MG63 (cell line): Measurements from ENCODE around the gene HDAC8. TPM values are rescaled to one million over a fixed set of nuclear protein-coding genes. Genes with fewer than 3 reads are reported as not detected.
"Not testable (repeated sequence)": the region's sequence is repeated elsewhere in the genome, so short reads cannot be mapped to it uniquely, and the experiment has no call there.

Source experiments
- DNase-seq: peaks from one replicate; pipeline ENCODE4 v3.0.0-alpha.2; 2020
- H3K27me3 ChIP-seq: fragments of 250-450 bp; sonication (Bioruptor Pico); 2 replicates; pipeline ENCODE4 v1.5.1; 2020; ENCODE audit warnings: mild to moderate bottlenecking, moderate library complexity
- H3K36me3 ChIP-seq: fragments of 250-450 bp; sonication (Bioruptor Pico); 2 replicates; pipeline ENCODE4 v1.5.1; 2020; ENCODE audit warnings: mild to moderate bottlenecking, moderate library complexity
- H3K4me3 ChIP-seq: fragments of 250-450 bp; sonication (Bioruptor Pico); 2 replicates; pipeline ENCODE4 v1.5.1; 2020; ENCODE audit warnings: mild to moderate bottlenecking, moderate library complexity
- H3K9me3 ChIP-seq: fragments of 250-450 bp; sonication (Bioruptor Pico); 2 replicates; pipeline ENCODE4 v1.5.1; 2020; ENCODE audit warnings: mild to moderate bottlenecking, moderate library complexity
- total RNA-seq: library from RNA; depleted of rRNA; stranded (reverse); fragments of >200 nt; shearing (Covaris generic); gene quantifications from 2 replicates; pipeline ENCODE4 v1.2.3, GENCODE V29; 2014; ENCODE audit warnings: low replicate concordance

HDAC8 gene
- total RNA-seq, 1 experiment from 2014 or later: 24.6 TPM

DNA sequence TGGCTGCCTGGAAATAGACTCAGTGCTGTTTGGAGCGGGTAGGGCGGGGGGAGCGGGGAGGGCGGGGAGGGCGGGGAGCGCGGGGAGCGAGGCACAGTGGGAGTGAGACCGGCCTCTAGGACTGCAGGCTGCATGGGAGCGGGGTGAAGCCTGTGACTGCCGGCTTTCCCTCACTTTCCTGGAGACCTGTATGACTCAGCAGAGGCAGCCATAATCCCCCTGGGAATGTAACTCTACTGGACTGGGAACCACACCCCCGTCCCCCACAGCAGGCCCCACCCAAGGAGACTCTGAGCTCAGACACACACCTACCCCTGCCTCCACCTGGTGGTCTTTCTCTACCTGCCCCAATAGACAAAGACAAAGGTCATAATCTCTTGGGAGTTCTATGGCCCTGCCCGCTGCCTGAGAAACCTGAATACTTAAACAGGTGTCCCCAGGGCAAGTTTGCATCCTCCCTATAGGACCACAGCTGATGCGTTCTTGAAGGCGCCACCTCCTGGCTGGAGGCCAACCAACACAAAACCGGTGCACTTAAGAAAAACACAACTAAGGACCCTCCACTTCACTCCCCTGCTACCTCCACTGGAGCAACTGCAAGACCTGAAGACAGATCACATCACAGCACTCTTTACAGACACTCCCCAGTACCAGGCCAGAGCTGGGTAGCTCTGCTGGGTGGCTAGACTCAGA is 18.0 kb downstream of the HDAC8 start:
- H3K36me3 ChIP-seq: no peaks in the 10 kb centered on the region
- DNase-seq: no peak
- H3K9me3 ChIP-seq: no peaks in the 10 kb centered on the region
- no peak overlapping the region for H3K4me3 ChIP-seq
- no peaks in the 10 kb centered on the region for H3K27me3 ChIP-seq

DNA sequence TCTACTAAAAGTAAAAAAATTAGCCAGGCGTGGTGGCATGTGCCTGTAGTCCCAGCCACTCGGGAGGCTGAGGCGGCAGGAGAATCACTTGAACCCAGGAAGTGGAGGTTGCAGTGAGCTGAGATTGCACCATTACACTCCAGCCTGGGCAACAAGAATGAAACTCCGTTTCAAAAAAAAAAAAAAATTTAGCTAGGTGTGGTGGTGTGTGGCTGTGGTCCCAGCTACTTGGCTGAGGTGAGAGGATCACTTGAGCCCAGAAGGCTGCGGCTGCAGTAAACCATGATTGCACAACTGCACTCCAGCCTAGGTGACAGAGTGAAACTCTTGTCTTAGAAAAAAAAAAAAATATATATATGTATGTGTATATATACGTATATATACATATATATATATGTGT is 20.2 kb downstream of the HDAC8 start:
- H3K4me3 ChIP-seq, H3K27me3 ChIP-seq, H3K9me3 ChIP-seq, H3K36me3 ChIP-seq, DNase-seq: not testable (repeated sequence)

DNA sequence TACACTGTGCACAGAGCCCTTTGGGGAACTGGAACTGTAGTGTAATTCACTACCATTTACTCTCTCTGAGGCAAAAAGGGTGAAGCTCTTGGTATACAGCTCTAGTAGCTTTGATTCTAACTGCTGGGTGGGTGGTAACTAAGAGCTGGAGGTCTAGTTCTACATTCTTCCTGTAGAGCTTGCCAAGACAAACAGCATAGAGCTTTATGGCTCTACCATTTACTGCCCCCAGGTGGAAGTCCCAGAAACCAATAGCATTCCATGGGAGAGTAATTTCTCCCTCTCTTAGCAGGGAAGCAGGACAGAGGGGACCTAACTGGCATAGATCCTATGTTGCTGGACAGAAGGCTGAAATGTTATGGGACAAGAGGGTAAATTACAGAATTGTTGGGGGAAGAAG is 26.7 kb downstream of the HDAC8 start:
- H3K9me3 ChIP-seq: no peaks in the 10 kb centered on the region
- no peaks in the 10 kb centered on the region for H3K27me3 ChIP-seq
- no peak for DNase-seq
- H3K4me3 ChIP-seq: no peak overlapping the region
- H3K36me3 ChIP-seq: no peaks in the 10 kb centered on the region

DNA sequence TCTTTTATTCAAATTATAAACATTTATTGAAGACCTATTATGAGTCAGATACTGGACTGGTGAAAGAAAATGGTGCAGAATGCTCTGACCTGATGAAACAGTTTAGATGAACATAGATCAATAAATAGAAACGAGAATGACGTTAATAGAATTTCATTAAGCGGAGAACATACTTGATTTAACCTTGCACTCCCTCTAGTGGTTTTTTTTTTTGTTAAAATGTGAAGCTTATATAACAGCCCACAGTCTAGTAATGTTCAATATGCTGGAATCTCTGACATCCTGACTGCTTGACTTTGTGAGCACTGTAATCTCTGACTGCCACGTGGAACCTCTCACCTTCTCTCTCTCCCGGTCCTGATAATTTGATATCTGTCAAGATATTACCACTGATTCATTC is 32.3 kb downstream of the HDAC8 start:
- Histone ChIP-seq H3K9me3 (no peaks in the 10 kb centered on the region), H3K27me3 (no peaks in the 10 kb centered on the region), H3K4me3 (no peak overlapping the region), H3K36me3 (no peaks in the 10 kb centered on the region)
- no peak for DNase-seq

DNA sequence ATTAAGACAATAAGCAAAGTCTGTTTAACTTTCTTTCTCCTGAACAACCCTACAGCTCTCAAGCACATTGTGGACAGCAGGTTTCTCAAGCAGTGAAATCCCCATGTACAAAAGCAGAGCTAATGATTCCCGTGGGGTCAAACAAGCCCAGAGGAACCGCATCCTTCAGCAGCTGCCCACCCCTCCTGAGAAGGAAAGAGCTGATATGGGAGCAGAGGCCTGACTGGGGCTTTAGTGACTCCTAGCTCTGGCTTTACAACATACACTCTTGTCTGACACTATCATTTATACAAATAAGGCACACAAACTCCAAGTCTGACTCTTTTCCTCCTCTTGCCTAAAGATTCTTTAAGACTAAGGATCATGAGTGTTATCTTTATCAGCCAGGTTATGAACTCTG is 32.8 kb downstream of the HDAC8 start:
- no peaks in the 10 kb centered on the region for H3K9me3 ChIP-seq
- no peak for DNase-seq
- H3K27me3 ChIP-seq: no peaks in the 10 kb centered on the region
- H3K4me3 ChIP-seq: no peak overlapping the region
- H3K36me3 ChIP-seq: no peaks in the 10 kb centered on the region

DNA sequence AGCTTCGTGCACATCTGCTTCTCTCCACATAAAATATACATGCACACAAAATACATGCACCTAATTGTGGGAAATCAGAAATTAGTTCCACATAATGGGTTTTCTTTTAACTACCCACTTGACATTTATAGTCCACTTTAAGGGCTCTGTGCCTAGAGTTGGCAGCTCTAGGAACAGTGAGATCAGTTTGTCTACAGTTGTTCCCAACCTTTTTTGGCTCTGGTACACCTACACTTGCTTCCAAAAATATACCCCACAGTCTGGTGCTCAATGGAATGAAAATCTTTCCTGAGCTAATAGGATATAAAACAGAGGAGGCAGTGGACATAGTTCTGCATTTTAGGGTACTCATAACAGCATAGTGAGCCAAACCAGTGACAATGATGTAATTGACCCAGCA is 36.1 kb downstream of the HDAC8 start:
- Histone ChIP-seq H3K4me3 (no peak overlapping the region), H3K27me3 (no peaks in the 10 kb centered on the region), H3K9me3 (no peaks in the 10 kb centered on the region), H3K36me3 (no peaks in the 10 kb centered on the region)
- no peak for DNase-seq

DNA sequence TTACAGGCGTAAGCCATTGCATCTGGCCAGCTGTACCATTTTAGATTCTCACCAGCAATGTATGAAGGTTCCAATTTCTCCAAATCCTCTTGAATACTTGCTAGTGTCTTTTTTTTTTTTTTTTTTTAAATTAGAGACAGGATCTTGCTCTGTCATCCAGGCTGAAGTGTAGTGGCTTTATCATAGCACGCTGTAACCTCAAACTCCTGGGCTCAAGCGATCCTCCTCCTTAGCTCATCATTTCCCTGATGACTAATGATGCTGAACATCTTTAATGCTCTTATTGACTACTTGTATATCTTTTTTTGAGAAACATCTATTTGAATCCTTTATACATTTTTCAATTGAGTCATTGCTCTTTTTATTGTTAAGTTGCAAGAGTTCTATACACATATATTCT is 40.3 kb downstream of the HDAC8 start:
- no peak overlapping the region for H3K4me3 ChIP-seq
- no peaks in the 10 kb centered on the region for H3K27me3 ChIP-seq
- H3K36me3 ChIP-seq: no peaks in the 10 kb centered on the region
- no peaks in the 10 kb centered on the region for H3K9me3 ChIP-seq
- no peak for DNase-seq

DNA sequence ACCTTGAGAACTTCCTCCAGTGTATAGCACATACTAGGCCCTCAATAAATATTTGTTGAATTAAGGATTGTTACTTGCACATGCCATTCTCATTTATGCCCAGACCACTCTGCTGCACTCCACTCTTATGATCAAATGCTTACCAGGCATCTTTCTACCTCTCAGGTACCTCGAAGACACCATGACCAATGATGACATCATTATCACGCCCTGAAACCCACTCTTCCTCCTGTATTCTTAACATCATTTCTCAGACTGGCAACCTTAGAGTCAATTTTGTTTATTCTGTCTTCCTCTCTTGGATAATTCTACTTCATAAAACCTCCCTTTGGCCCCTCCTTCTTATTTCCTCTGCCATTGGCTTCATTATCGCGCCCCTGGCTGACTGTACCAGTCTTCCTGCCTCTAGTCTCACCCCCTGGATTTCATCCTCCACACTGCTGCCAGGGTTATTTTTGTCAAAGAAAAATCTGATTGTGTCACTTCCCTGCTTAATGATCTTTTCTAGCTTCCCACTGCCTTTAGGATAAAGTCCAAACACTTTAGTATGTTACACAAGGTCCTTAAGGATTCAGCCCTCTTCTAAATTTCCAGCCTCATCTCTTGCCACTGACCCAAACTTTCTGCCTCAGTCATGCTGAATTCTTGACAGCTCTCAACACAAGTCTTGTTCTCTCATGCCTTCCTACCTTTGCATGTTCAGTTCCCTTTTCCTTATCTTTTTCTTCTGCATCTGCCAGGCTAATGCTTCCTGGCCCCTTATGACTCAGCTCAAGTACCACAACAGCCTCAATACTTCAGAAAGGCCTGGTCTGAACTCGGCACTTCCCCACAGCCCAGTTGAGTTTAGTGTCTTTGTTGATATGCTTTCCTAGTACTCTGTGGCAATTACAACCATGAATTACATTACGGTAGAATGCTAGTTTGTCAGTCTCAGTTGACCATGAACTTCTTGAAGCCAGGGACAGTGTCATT is 45.8 kb downstream of the HDAC8 start:
- no peaks in the 10 kb centered on the region for H3K36me3 ChIP-seq
- DNase-seq: no peak
- H3K9me3 ChIP-seq: no peaks in the 10 kb centered on the region
- H3K27me3 ChIP-seq: no peaks in the 10 kb centered on the region
- H3K4me3 ChIP-seq: no peak overlapping the region

DNA sequence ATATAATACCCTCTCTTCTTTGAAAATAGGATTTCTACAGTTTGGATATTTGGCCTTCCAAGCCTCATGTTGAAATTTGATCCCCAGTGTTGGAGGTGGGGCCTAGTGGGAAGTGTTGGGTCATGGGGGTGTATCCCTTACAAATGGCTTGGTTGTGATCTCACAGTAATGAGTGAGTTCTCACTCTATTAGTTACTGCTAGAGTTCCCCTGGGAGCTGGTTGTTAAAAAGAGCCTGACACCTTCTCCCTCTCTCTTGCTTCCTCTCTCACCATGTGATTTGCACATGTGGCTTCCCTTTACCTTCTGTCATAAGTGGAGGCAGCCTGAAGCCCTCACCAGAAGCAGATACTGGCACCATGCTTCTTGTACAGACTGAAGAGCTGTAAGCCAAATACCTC is 73.9 kb downstream of the HDAC8 start:
- H3K36me3 ChIP-seq: no peaks in the 10 kb centered on the region
- H3K4me3 ChIP-seq: no peak overlapping the region
- peaks cover 2% of the 10 kb centered on the region; the same call in 1 of the 2 replicates for H3K9me3 ChIP-seq
- H3K27me3 ChIP-seq: no peaks in the 10 kb centered on the region
- no peak for DNase-seq

DNA sequence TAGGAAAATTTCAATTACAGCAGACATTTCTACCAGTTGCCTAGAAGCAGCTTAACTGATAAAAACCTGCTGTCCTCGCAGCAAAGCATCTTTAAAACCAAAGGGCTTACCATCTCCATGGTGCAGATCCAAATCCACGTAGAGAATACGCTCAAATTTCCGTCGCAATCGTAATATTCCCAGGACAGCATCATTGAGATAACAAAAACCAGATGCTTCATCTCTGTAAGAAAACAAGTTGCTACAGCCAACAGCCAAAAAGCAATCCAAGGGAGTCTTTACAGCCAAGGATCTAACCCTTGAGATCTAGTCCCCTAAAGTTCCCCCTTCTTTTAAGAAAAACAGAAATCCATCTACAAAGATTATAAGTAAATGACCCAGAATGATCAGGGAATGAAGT is 77.6 kb downstream of the HDAC8 start:
- no peaks in the 10 kb centered on the region for H3K27me3 ChIP-seq
- DNase-seq: no peak
- no peaks in the 10 kb centered on the region for H3K36me3 ChIP-seq
- no peak overlapping the region for H3K4me3 ChIP-seq
- H3K9me3 ChIP-seq: no peaks in the 10 kb centered on the region; the same call in 1 of the 2 replicates

DNA sequence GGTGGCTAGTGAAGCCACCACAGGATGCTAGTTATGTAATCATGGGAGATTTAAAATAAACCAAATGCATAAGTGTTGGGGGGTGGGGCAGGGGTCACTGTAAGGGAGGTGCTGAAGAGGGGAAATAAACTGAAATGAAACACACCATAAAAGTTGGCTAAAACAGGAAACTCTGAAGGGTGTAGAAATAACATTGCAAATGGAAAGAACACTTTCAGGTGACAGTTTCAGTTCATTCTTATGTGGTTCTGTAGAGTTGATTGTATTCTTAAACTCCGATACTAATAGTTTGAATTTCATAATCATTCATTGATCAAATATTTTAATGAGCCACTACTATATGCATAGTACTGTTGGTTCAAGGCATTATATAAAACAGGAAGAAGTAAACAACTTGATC is 80.1 kb downstream of the HDAC8 start:
- Histone ChIP-seq H3K36me3 (no peaks in the 10 kb centered on the region), H3K9me3 (no peaks in the 10 kb centered on the region), H3K4me3 (no peak overlapping the region), H3K27me3 (no peaks in the 10 kb centered on the region)
- DNase-seq: no peak

DNA sequence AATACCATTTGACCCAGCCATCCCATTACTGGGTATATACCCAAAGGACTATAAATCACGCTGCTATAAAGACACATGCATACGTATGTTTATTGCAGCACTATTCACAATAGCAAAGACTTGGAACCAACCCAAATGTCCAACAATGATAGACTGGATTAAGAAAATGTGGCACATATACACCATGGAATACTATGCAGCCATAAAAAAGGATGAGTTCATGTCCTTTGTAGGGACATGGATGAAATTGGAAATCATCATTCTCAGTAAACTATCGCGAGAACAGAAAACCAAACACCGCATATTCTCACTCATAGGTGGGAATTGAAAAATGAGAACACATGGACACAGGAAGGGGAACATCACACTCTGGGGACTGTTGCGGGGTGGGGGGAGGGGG is 82.4 kb downstream of the HDAC8 start:
- H3K27me3 ChIP-seq, H3K4me3 ChIP-seq, H3K36me3 ChIP-seq, DNase-seq, H3K9me3 ChIP-seq: not testable (repeated sequence)

DNA sequence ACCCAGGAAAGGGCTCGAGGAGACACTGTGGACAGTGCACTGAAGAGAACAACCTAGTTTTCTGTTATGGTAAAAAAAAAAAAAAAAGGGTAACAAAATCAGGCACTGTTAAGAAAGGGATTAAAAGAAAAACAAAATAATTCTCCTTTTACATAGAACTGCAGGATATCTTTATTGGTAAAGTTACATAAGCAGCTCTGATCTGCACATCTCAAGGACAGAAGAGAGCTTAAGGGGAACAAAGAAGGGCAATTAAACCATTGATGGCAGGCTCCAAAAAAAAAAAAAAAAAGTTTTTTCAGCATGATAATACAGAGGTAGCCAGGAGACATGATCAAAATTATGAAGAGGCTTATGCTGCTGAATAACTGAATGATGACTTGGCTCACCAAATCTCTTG is 85.0 kb downstream of the HDAC8 start:
- Histone ChIP-seq H3K9me3 (no peaks in the 10 kb centered on the region), H3K27me3 (no peaks in the 10 kb centered on the region)

DNA sequence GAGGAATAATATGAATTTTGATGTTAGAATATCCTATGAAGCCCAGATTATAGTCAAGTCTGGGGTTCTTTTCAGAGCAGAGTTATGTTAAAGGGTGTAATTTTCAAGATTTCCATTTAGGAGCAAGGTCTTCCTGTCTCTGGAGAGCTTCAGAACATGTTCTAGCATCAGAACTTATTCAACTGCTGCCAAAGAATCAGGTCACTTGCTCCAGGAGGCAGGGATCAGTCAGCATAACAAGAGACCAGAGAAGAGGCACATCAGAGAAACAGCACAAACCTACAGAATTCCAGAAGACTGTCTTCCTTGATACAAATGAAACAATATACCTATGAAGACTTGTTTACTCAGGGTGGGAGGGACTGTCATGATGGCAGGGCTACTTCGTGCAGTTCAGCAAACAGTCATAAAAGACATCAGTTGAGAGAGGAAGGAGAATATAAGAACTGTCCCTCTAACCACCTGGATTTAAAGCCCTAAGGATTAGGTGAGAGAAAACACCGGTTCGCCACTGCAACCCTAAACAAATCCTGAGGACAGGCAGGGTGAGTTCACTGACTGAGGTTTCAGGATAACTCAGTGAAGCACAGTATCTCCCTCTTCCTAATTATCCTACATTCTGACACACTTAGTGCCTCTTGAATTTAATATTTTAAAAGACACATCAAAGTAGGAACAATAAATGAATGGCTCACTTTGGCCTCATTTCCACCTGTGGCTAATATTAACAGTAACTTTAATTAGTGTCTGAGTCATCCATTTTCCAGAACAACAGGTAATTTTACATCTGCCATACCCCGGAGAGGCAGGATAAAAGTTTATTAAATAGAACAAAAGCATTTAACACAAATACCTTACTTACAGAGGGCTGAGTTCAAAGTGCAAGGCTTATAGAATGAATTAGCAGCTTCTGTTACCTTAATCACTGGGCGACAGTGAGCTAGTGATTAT is 93.0 kb downstream of the HDAC8 start:
- Histone ChIP-seq H3K4me3 (no peak overlapping the region), H3K36me3 (no peaks in the 10 kb centered on the region), H3K27me3 (no peaks in the 10 kb centered on the region), H3K9me3 (no peaks in the 10 kb centered on the region)
- no peak for DNase-seq

More for the DNA sequence above, 85.0 kb downstream of the HDAC8 start:
- DNase-seq: no peak
- H3K4me3 ChIP-seq: no peak overlapping the region
- no peaks in the 10 kb centered on the region for H3K36me3 ChIP-seq

DNA sequence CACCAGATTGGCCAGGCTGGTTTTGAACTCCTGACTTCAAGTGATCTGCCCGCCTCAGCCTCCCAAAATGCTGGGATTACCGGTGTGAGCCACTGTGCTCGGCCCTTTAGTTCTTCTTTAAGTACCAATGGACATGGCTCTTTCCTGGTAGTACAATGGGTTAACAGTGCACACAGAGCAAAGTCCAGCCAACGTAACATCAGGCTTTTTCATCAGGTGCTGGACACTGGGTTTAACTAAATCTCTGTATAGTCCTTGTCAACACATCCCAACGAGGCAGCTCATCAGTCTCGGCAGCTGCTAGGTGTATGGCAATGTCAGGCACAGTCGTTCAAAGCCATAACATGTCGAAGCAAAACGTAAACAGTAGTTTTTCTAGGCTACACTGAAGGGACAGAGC is 93.8 kb downstream of the HDAC8 start:
- DNase-seq: no peak
- no peaks in the 10 kb centered on the region for H3K36me3 ChIP-seq
- H3K27me3 ChIP-seq: no peaks in the 10 kb centered on the region
- H3K4me3 ChIP-seq: no peak overlapping the region
- H3K9me3 ChIP-seq: no peaks in the 10 kb centered on the region

DNA sequence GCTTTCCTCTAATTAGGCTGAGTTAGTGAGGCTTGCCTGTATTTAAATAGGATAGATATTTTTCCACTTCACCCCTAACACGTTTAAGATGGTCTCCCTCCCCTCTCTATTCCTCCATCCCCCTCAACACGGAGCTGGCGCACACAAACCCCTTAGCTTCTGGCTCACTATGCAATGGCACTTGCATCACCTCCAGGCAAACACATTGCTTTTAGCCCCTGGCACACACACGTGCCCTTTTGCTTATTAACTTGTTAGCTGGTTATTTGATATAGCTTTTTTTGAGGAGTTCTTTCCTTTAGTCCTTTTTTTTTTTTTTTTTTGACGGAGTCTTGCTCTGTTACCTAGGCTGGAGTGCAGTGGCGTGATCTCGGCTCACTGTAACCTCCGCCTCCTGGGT is 94.3 kb downstream of the HDAC8 start:
- no peaks in the 10 kb centered on the region for H3K36me3 ChIP-seq
- H3K27me3 ChIP-seq: no peaks in the 10 kb centered on the region
- H3K9me3 ChIP-seq: no peaks in the 10 kb centered on the region
- DNase-seq: no peak
- H3K4me3 ChIP-seq: no peak overlapping the region

DNA sequence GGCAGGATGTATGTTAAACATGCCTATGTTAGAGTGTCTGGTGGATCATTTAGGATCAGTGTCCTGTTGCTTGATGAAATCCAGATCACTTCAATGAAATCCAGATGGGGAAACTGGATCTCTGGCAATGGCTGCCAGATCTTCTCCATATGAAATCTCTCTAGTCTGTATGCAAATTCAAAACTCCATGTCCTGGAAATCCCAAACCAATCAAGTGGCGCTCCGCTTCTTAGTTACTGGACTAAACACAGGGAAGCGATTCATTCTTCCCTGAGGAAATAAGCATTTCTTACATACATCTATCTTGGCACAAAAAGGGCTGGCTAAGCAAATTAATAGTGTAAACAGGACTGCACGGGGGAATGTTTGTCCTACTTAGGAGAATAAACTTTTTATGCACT is 94.9 kb downstream of the HDAC8 start:
- Histone ChIP-seq H3K27me3 (no peaks in the 10 kb centered on the region), H3K9me3 (no peaks in the 10 kb centered on the region), H3K4me3 (no peak overlapping the region), H3K36me3 (no peaks in the 10 kb centered on the region)
- no peak for DNase-seq
